ENCODE data around the gene CLEC16A.

Gene CLEC16A

GRCh38 chr16:11203111-11203623, 258.8 kb downstream of the CLEC16A start:
- no peak for DNase-seq
- no peak for TF ChIP-seq GATA1 (IDR thresholded peaks at IDR 0.05; ENCODE audit: low read depth, low read length)
- no peak for TF ChIP-seq POLR2A (IDR thresholded peaks at IDR 0.05; ENCODE audit: low read length)

- DNase-seq: no peak
- no peak for TF ChIP-seq GATA1 (IDR thresholded peaks at IDR 0.05; ENCODE audit: low read depth, low read length)
- TF ChIP-seq POLR2A (IDR thresholded peaks at IDR 0.05; ENCODE audit: low read length): no peak
Observed at GRCh38 chr16:11204513-11205047, 260.2 kb downstream of the CLEC16A start.

GRCh38 chr16:11205065-11205699, 260.8 kb downstream of the CLEC16A start:
- DNase-seq: no peak
- no peak for TF ChIP-seq POLR2A (IDR thresholded peaks at IDR 0.05; ENCODE audit: low read length)
- no peak for TF ChIP-seq GATA1 (IDR thresholded peaks at IDR 0.05; ENCODE audit: low read depth, low read length)

GRCh38 chr16:11205754-11206581, 261.6 kb downstream of the CLEC16A start:
- TF ChIP-seq POLR2A (IDR thresholded peaks at IDR 0.05; ENCODE audit: low read length) (no peak), GATA1 (IDR thresholded peaks at IDR 0.05; ENCODE audit: low read depth, low read length) (no peak)
- no peak for DNase-seq

GRCh38 chr16:11207646-11208045, 263.3 kb downstream of the CLEC16A start:
- DNase-seq: peak; percentile 14 to 27
- TF ChIP-seq POLR2A (IDR thresholded peaks at IDR 0.05; ENCODE audit: low read length): no peak
- TF ChIP-seq GATA1 (IDR thresholded peaks at IDR 0.05; ENCODE audit: low read depth, low read length): no peak

GRCh38 chr16:11208916-11209665, 264.7 kb downstream of the CLEC16A start:
- no peak for DNase-seq
- no peak for TF ChIP-seq POLR2A (IDR thresholded peaks at IDR 0.05; ENCODE audit: low read length)
- TF ChIP-seq GATA1 (IDR thresholded peaks at IDR 0.05; ENCODE audit: low read depth, low read length): no peak

- DNase-seq: no peak
- no peak for TF ChIP-seq GATA1 (IDR thresholded peaks at IDR 0.05; ENCODE audit: low read depth, low read length)
- TF ChIP-seq POLR2A (IDR thresholded peaks at IDR 0.05; ENCODE audit: low read length): no peak
Observed at GRCh38 chr16:11210260-11210659, 265.9 kb downstream of the CLEC16A start.

- TF ChIP-seq GATA1 (IDR thresholded peaks at IDR 0.05; ENCODE audit: low read depth, low read length): no peak
- no peak for TF ChIP-seq POLR2A (IDR thresholded peaks at IDR 0.05; ENCODE audit: low read length)
Observed at GRCh38 chr16:11211061-11211976, 267.0 kb downstream of the CLEC16A start.

GRCh38 chr16:11211977-11212797, 267.8 kb downstream of the CLEC16A start:
- DNase-seq: no peak
- TF ChIP-seq GATA1 (IDR thresholded peaks at IDR 0.05; ENCODE audit: low read depth, low read length) (no peak), POLR2A (IDR thresholded peaks at IDR 0.05; ENCODE audit: low read length) (no peak)

More at GRCh38 chr16:11211061-11211976, 267.0 kb downstream of the CLEC16A start:
- no peak for DNase-seq

- no peak for TF ChIP-seq POLR2A (IDR thresholded peaks at IDR 0.05; ENCODE audit: low read length)
- no peak for TF ChIP-seq GATA1 (IDR thresholded peaks at IDR 0.05; ENCODE audit: low read depth, low read length)
- no peak for DNase-seq
Observed at GRCh38 chr16:11212798-11213196, 268.4 kb downstream of the CLEC16A start.

- no peak for TF ChIP-seq GATA1 (IDR thresholded peaks at IDR 0.05; ENCODE audit: low read depth, low read length)
- no peak for DNase-seq
Observed at GRCh38 chr16:11213373-11213772, 269.0 kb downstream of the CLEC16A start.

GRCh38 chr16:11213799-11214198, 269.4 kb downstream of the CLEC16A start:
- TF ChIP-seq GATA1 (IDR thresholded peaks at IDR 0.05; ENCODE audit: low read depth, low read length) (no peak), POLR2A (IDR thresholded peaks at IDR 0.05; ENCODE audit: low read length) (no peak)
- DNase-seq: no peak
